ENCODE results near the gene HSD11B1.

Gene HSD11B1

GRCh38 chr1:209704584-209704983, at the start of gene HSD11B1:
Gene HSD11B1 (plus strand): TSS chr1:209704846. CDS start chr1:209704943, 97 bp downstream.
- in situ Hi-C loops (cut with MboI; ENCODE audit: low sequenced_read_pairs), result no loop called here

- in situ Hi-C loops (cut with MboI; ENCODE audit: low sequenced_read_pairs), result no loop called here
These were observed 49.0 kb upstream of the HSD11B1 start for GRCh38 chr1:209655411-209656231.

GRCh38 chr1:209657140-209657879, 47.3 kb upstream of the HSD11B1 start:
- in situ Hi-C loops (cut with MboI; ENCODE audit: low sequenced_read_pairs), result no loop called here

- in situ Hi-C loops (cut with MboI; ENCODE audit: low sequenced_read_pairs), result no loop called here
These were observed 46.7 kb upstream of the HSD11B1 start for GRCh38 chr1:209657918-209658317.

- in situ Hi-C loops (cut with MboI; ENCODE audit: low sequenced_read_pairs), result no loop called here
These were observed 44.7 kb upstream of the HSD11B1 start for GRCh38 chr1:209659909-209660308.

- in situ Hi-C loops (cut with MboI; ENCODE audit: low sequenced_read_pairs), result no loop called here
These were observed 43.6 kb upstream of the HSD11B1 start for GRCh38 chr1:209661071-209661470.

- in situ Hi-C loops (cut with MboI; ENCODE audit: low sequenced_read_pairs), result no loop called here
These were observed 41.7 kb upstream of the HSD11B1 start for GRCh38 chr1:209662879-209663327.

GRCh38 chr1:209667103-209667502, 37.5 kb upstream of the HSD11B1 start:
- in situ Hi-C loops (cut with MboI; ENCODE audit: low sequenced_read_pairs), result no loop called here

- in situ Hi-C loops (cut with MboI; ENCODE audit: low sequenced_read_pairs), result no loop called here
These were observed 36.9 kb upstream of the HSD11B1 start for GRCh38 chr1:209667708-209668107.

GRCh38 chr1:209670441-209671082, 34.1 kb upstream of the HSD11B1 start:
- in situ Hi-C loops (cut with MboI; ENCODE audit: low sequenced_read_pairs), result no loop called here

GRCh38 chr1:209672705-209673630, 31.7 kb upstream of the HSD11B1 start:
- in situ Hi-C loops (cut with MboI; ENCODE audit: low sequenced_read_pairs), result no loop called here

- in situ Hi-C loops (cut with MboI; ENCODE audit: low sequenced_read_pairs), result no loop called here
These were observed 30.8 kb upstream of the HSD11B1 start for GRCh38 chr1:209673631-209674417.

- in situ Hi-C loops (cut with MboI; ENCODE audit: low sequenced_read_pairs), result no loop called here
These were observed 29.6 kb upstream of the HSD11B1 start, which contains the start of gene G0S2 for GRCh38 chr1:209674957-209675564. Gene G0S2 (plus strand): TSS chr1:209675412. CDS start chr1:209675685, 273 bp downstream.

GRCh38 chr1:209675565-209676154, 29.0 kb upstream of the HSD11B1 start:
- in situ Hi-C loops (cut with MboI; ENCODE audit: low sequenced_read_pairs), result no loop called here

GRCh38 chr1:209678981-209679539, 25.6 kb upstream of the HSD11B1 start:
- in situ Hi-C loops (cut with MboI; ENCODE audit: low sequenced_read_pairs), result no loop called here

- in situ Hi-C loops (cut with MboI; ENCODE audit: low sequenced_read_pairs), result no loop called here
These were observed 18.8 kb upstream of the HSD11B1 start for GRCh38 chr1:209685821-209686220.

GRCh38 chr1:209686322-209686721, 18.3 kb upstream of the HSD11B1 start:
- in situ Hi-C loops (cut with MboI; ENCODE audit: low sequenced_read_pairs), result no loop called here

- in situ Hi-C loops (cut with MboI; ENCODE audit: low sequenced_read_pairs), result no loop called here
These were observed 15.9 kb upstream of the HSD11B1 start for GRCh38 chr1:209688746-209689234.

Data from HL-60/S4 (cell line).